ENCODE results near the gene OR52E4.

GRCh38 chr11:5878564-5878963 lies 1.9 kb upstream of the OR52E4 start:
- no peak for TF ChIP-seq FOXP1 (CRISPR knock-in tag; IDR thresholded peaks at IDR 0.05; ENCODE audit: borderline replicate concordance)
- no peak for TF ChIP-seq CTCF (IDR thresholded peaks at IDR 0.05)
- no peak for TF ChIP-seq FOXK1 (CRISPR knock-in tag; IDR thresholded peaks at IDR 0.05)
- no peak for TF ChIP-seq ATF2 (CRISPR knock-in tag; IDR thresholded peaks at IDR 0.05; ENCODE audit: borderline replicate concordance, low read depth)
